SK-N-SH treated with all-trans-retinoic acid at 6 μM for 48 hours (cell line): Measurements from ENCODE around the gene ABCA7.

Experiments used
- ATAC-seq: fragments of 200-7000 bp; cut with Tn5 transposase; 3 replicates; pipeline ENCODE4 v1.9.1; 2020; ENCODE audit warnings: mild to moderate bottlenecking, moderate library complexity
- ARNTL ChIP-seq: fragments of 450-650 bp; formaldehyde crosslinking; IDR thresholded peaks from 2 replicates; pipeline ENCODE4 v1.5.0; 2020; ENCODE audit warnings: low read depth, mild to moderate bottlenecking, moderate library complexity, borderline replicate concordance
- BACH2 ChIP-seq: fragments of 250-450 bp; sonication (Bioruptor Pico); IDR thresholded peaks from 2 replicates; pipeline ENCODE4 v1.9.0; 2021; ENCODE audit warnings: mild to moderate bottlenecking, borderline replicate concordance
- CSDC2 ChIP-seq: fragments of 250-450 bp; sonication (Bioruptor Pico); IDR thresholded peaks from 2 replicates; pipeline ENCODE4 v1.5.0; 2020; ENCODE audit warnings: mild to moderate bottlenecking, moderate library complexity
- GLIS3 ChIP-seq: fragments of 250-450 bp; sonication (Bioruptor Pico); IDR thresholded peaks from 2 replicates; pipeline ENCODE4 v1.5.0; 2020; ENCODE audit warnings: mild to moderate bottlenecking, moderate library complexity
- ISL1 ChIP-seq: fragments of 250-450 bp; sonication (Bioruptor Pico); IDR thresholded peaks from 2 replicates; pipeline ENCODE4 v2.1.2; 2022; ENCODE audit warnings: mild to moderate bottlenecking, moderate library complexity
- PPARA ChIP-seq: fragments of 250-450 bp; sonication (Bioruptor Pico); IDR thresholded peaks from 2 replicates; pipeline ENCODE4 v1.5.0; 2020; ENCODE audit warnings: mild to moderate bottlenecking, borderline replicate concordance
- RARB ChIP-seq: fragments of 250-450 bp; sonication (Bioruptor Pico); IDR thresholded peaks from 2 replicates; pipeline ENCODE4 v1.8.0; 2021; ENCODE audit warnings: mild to moderate bottlenecking, moderate library complexity
- SNAI2 ChIP-seq: fragments of 250-450 bp; sonication (Bioruptor Pico); IDR thresholded peaks from 2 replicates; pipeline ENCODE4 v1.5.0; 2020; ENCODE audit warnings: mild to moderate bottlenecking, moderate library complexity
- TCF4 ChIP-seq: fragments of 250-450 bp; sonication (Bioruptor Pico); IDR thresholded peaks from 2 replicates; pipeline ENCODE4 v1.8.0; 2021; ENCODE audit warnings: mild to moderate bottlenecking, moderate library complexity, borderline replicate concordance
- TOX ChIP-seq: fragments of 250-450 bp; sonication (Bioruptor Pico); IDR thresholded peaks from 2 replicates; pipeline ENCODE4 v1.8.0; 2021; ENCODE audit warnings: mild to moderate bottlenecking, moderate library complexity, borderline replicate concordance
- ZC3H10 ChIP-seq: fragments of 250-450 bp; sonication (Bioruptor Pico); IDR thresholded peaks from 2 replicates; pipeline ENCODE4 v1.5.1; 2021; ENCODE audit warnings: mild to moderate bottlenecking, moderate library complexity
- ZFP3 ChIP-seq: fragments of 250-450 bp; sonication (Bioruptor Pico); IDR thresholded peaks from 2 replicates; pipeline ENCODE4 v1.5.0; 2020; ENCODE audit warnings: mild to moderate bottlenecking, moderate library complexity
- ZFP30 ChIP-seq: fragments of 450-650 bp; formaldehyde crosslinking; IDR thresholded peaks from 2 replicates; pipeline ENCODE4 v1.5.0; 2022; ENCODE audit warnings: mild to moderate bottlenecking, moderate library complexity
- ZNF8 ChIP-seq: fragments of 450-650 bp; formaldehyde crosslinking; IDR thresholded peaks from 2 replicates; pipeline ENCODE4 v1.5.0; 2020; ENCODE audit warnings: mild to moderate bottlenecking, moderate library complexity
- TF ChIP-seq, protein P1 (sequence below): fragments of 250-450 bp; sonication (Bioruptor Pico); IDR thresholded peaks from 2 replicates; pipeline ENCODE4 v1.5.1; 2020; ENCODE audit warnings: low read depth, mild to moderate bottlenecking, moderate library complexity
- TF ChIP-seq, protein P2 (sequence below): fragments of 250-450 bp; sonication (Bioruptor Pico); IDR thresholded peaks from 2 replicates; pipeline ENCODE4 v1.5.1; 2021; ENCODE audit warnings: mild to moderate bottlenecking, moderate library complexity
- TF ChIP-seq, protein P3 (sequence below): fragments of 250-450 bp; sonication (Bioruptor Pico); IDR thresholded peaks from 2 replicates; pipeline ENCODE4 v1.8.0; 2021; ENCODE audit warnings: low read depth, mild to moderate bottlenecking, moderate library complexity, borderline replicate concordance
- TF ChIP-seq, protein P4 (sequence below): fragments of 250-450 bp; sonication (Bioruptor Pico); IDR thresholded peaks from 2 replicates; pipeline ENCODE4 v1.8.0; 2020; ENCODE audit warnings: mild to moderate bottlenecking, moderate library complexity, borderline replicate concordance

Gene ABCA7

DNA sequence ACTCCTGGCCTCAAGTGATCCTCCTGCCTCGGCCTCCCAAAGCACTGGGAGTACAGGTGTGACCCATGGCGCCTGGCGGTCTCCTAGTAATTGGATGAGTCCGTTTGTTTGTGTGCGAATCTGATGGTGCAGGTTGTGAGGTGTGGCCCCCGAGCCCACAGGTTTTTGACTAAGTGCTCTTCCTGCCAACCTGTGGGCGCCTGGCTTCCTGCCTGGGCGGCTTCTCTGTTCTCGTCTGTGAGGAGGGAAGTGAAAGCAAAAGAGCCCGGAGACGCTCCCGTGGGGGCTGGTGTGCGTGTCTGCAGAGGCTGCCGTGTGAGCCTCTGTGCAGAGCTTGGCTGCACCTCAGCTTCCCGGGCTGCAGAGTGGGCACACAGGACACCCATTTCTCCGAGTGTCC lies 37.0 kb downstream of the ABCA7 start:
- no peak for TF ChIP-seq ZNF8 (CRISPR knock-in tag)
- TF ChIP-seq ARNTL (CRISPR knock-in tag), result no peak
- TF ChIP-seq TCF4 (CRISPR knock-in tag), result no peak
- no peak for TF ChIP-seq PPARA (CRISPR knock-in tag)
- TF ChIP-seq GLIS3 (CRISPR knock-in tag), result no peak
- TF ChIP-seq TOX (CRISPR knock-in tag), result no peak
- TF ChIP-seq, protein P1, sequence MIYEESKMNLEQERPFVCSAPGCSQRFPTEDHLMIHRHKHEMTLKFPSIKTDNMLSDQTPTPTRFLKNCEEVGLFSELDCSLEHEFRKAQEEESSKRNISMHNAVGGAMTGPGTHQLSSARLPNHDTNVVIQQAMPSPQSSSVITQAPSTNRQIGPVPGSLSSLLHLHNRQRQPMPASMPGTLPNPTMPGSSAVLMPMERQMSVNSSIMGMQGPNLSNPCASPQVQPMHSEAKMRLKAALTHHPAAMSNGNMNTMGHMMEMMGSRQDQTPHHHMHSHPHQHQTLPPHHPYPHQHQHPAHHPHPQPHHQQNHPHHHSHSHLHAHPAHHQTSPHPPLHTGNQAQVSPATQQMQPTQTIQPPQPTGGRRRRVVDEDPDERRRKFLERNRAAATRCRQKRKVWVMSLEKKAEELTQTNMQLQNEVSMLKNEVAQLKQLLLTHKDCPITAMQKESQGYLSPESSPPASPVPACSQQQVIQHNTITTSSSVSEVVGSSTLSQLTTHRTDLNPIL, result no peak
- TF ChIP-seq ZFP3, result no peak
- TF ChIP-seq ZC3H10 (CRISPR knock-in tag), result no peak
- no peak for TF ChIP-seq CSDC2 (CRISPR knock-in tag)
- no peak for ATAC-seq

DNA sequence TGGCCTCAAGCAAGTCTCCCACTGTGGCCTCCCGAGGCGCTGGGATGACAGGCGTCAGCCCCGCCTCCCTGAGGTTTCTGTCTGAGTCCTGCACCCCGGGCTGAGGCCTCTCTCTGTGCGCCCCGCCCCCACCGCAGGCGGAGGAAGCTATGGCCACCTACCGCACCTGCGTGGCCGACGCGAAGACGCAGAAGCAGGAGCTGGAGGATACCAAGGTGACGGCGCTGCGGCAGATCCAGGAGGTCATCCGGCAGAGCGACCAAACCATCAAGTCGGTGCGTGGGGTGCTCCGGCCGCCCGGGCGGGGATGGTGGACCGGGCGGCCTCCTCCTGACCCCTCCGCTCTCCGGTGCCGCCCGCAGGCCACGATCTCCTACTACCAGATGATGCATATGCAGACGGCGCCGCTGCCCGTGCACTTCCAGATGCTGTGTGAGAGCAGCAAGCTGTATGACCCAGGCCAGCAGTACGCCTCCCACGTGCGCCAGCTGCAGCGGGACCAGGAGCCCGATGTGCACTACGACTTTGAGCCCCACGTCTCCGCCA lies 39.7 kb downstream of the ABCA7 start:
- TF ChIP-seq TCF4 (CRISPR knock-in tag) (peak; percentile 56; the same call in 1 of the 2 replicates), TOX (CRISPR knock-in tag) (no peak)
- ATAC-seq, result peak; percentile 15; the same call in 2 of the 3 replicates

DNA sequence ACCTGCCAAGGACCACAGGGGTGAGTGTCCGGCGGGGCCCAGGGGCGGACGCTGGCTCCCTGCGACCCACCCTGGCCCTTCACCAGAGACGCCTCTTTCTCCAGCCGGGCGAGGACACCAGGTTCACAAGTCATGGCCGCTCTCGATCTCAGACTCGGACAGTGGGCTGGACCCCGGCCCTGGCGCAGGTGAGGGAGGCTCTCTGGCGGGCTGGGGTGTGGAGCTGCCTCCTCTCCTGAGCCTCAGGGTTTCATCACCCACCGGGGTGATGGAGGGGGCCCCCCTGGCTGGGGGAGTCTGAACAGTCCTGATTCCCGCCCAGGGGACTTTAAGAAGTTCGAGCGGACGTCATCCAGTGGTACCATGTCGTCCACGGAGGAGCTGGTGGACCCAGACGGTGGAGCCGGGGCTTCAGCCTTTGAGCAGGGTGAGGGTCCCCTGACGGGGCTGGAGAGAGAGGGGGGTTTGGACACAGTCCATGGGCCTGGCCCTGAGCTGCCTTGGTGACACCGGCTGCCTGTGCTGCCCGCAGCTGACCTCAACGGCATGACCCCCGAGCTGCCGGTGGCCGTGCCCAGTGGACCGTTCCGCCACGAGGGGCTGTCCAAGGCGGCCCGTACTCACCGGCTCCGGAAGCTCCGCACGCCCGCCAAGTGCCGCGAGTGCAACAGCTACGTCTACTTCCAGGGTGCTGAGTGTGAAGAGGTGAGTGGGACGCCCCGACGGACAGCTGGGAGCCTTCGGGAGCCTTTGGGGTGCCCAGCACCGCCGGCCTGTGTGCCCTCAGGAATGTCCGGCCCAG lies 40.7 kb downstream of the ABCA7 start:
- TF ChIP-seq BACH2 (no peak), ISL1 (CRISPR knock-in tag) (no peak), ZNF8 (CRISPR knock-in tag) (no peak), ZFP30 (CRISPR knock-in tag) (no peak), GLIS3 (CRISPR knock-in tag) (no peak), ARNTL (CRISPR knock-in tag) (no peak), ZC3H10 (CRISPR knock-in tag) (no peak), TOX (CRISPR knock-in tag) (no peak), RARB (CRISPR knock-in tag) (no peak)
- TF ChIP-seq, protein P2, sequence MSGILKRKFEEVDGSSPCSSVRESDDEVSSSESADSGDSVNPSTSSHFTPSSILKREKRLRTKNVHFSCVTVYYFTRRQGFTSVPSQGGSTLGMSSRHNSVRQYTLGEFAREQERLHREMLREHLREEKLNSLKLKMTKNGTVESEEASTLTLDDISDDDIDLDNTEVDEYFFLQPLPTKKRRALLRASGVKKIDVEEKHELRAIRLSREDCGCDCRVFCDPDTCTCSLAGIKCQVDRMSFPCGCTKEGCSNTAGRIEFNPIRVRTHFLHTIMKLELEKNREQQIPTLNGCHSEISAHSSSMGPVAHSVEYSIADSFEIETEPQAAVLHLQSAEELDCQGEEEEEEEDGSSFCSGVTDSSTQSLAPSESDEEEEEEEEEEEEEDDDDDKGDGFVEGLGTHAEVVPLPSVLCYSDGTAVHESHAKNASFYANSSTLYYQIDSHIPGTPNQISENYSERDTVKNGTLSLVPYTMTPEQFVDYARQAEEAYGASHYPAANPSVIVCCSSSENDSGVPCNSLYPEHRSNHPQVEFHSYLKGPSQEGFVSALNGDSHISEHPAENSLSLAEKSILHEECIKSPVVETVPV (CRISPR knock-in tag), result no peak
- TF ChIP-seq, protein P3, sequence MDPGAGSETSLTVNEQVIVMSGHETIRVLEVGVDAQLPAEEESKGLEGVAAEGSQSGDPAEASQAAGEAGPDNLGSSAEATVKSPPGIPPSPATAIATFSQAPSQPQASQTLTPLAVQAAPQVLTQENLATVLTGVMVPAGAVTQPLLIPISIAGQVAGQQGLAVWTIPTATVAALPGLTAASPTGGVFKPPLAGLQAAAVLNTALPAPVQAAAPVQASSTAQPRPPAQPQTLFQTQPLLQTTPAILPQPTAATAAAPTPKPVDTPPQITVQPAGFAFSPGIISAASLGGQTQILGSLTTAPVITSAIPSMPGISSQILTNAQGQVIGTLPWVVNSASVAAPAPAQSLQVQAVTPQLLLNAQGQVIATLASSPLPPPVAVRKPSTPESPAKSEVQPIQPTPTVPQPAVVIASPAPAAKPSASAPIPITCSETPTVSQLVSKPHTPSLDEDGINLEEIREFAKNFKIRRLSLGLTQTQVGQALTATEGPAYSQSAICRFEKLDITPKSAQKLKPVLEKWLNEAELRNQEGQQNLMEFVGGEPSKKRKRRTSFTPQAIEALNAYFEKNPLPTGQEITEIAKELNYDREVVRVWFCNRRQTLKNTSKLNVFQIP (CRISPR knock-in tag), result no peak
- TF ChIP-seq, all 23 proteins: peak for 0
- ATAC-seq, result no peak

DNA sequence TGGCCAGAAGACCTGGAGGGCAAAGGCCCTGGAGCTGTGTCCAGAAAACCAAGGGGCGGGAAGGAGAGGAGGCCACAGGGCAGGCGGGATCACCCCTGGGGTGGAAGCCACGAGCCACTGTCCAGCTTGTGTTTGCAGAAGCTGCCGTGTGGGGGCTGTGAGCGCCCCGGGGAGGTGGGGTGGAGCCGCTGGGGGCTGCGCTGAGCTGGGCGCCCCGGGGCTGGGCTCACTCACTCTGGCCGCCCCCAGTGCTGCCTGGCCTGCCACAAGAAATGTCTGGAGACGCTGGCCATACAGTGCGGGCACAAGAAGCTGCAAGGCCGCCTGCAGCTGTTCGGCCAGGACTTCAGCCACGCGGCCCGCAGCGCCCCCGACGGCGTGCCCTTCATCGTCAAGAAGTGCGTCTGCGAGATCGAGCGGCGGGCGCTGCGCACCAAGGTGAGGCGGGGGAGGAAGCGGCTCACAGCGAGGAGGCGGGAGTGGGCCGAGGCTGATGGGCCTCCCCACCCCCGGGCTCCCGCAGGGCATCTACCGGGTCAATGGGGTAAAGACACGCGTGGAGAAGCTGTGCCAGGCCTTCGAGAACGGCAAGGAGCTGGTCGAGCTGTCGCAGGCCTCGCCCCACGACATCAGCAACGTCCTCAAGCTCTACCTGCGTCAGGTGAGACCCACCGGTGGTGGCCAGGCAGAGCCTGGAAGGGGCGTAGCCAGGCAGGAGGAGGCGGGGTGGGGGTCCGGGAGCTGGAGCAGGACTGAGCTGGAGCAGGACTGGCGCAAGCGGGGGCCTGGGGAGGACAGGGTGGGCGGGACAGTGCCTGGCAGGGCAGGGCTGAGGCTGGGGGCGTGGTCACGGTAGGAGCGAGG lies 41.6 kb downstream of the ABCA7 start:
- ATAC-seq, result peak; percentile 3; the same call in 2 of the 3 replicates

More for the DNA sequence above, 41.6 kb downstream of the ABCA7 start:
- TF ChIP-seq PPARA (CRISPR knock-in tag) (no peak), BACH2 (no peak), TOX (CRISPR knock-in tag) (no peak), CSDC2 (CRISPR knock-in tag) (no peak), SNAI2 (CRISPR knock-in tag) (no peak)
- TF ChIP-seq, protein P4, sequence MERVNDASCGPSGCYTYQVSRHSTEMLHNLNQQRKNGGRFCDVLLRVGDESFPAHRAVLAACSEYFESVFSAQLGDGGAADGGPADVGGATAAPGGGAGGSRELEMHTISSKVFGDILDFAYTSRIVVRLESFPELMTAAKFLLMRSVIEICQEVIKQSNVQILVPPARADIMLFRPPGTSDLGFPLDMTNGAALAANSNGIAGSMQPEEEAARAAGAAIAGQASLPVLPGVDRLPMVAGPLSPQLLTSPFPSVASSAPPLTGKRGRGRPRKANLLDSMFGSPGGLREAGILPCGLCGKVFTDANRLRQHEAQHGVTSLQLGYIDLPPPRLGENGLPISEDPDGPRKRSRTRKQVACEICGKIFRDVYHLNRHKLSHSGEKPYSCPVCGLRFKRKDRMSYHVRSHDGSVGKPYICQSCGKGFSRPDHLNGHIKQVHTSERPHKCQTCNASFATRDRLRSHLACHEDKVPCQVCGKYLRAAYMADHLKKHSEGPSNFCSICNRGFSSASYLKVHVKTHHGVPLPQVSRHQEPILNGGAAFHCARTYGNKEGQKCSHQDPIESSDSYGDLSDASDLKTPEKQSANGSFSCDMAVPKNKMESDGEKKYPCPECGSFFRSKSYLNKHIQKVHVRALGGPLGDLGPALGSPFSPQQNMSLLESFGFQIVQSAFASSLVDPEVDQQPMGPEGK, result no peak
